HG02943 (cell line): ENCODE data around the gene DENND10.
"Not testable (repeated sequence)": the region's sequence is repeated elsewhere in the genome, so short reads cannot be mapped to it uniquely, and the experiment has no call there.

ENCODE experiments used
- ATAC-seq: cut with Tn5 transposase; IDR thresholded peaks from one replicate; pipeline ENCODE4 v1.9.1; 2021; ENCODE audit warnings: mild to moderate bottlenecking, low read depth, moderate library complexity; ENCODE audit not compliant: unreplicated experiment

The DENND10 gene

DNA sequence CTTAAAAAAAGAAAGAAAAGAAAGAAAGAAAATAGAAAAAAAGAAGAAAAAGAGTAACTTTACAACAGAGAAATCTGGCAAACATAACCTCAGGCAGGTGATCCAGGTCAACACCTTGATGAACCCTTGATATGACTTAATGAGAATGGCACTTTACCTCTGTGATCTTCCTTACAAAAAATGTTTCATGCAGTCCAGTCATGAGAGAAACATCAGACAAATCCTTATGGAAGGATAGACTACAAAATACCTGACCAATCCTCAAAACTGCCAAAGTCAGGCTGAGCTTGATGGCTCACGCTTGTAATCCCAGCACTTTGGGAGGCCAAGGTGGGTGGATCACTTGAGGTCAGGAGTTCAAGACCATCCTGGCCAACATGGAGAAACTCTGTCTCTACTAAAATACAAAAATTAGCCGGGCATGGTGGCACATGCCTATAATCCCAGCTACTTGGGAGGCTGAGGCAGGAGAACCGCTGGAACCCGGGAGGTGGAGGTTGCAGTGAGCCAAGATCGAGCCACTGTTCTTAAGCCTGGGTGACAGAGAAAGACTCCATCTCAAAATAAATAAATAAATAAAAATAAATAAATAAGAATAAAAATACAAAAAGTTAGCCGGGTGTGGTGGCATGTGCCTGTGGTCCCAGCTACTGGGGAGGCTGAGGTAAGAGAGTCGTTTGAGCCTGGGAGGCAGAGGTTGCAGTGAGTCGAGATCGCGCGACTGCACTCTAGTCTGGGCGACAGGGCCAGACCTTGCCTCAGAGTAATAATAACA is 7.1 kb upstream of the DENND10 start:
- ATAC-seq = not testable (repeated sequence)

GRCh38 chr10:119098576-119098975 is 5.3 kb upstream of the DENND10 start:
- no peak for ATAC-seq

- ATAC-seq = no peak
Observed at GRCh38 chr10:119100434-119101238, 3.3 kb upstream of the DENND10 start.

- no peak for ATAC-seq
Observed at GRCh38 chr10:119101366-119102098, 2.4 kb upstream of the DENND10 start.

- ATAC-seq = no peak
Observed at GRCh38 chr10:119103241-119103902, 541 bp upstream of the DENND10 start.

- ATAC-seq = peak; percentile 37
Observed at GRCh38 chr10:119104654-119105015, 722 bp downstream of the DENND10 start.

GRCh38 chr10:119105155-119105554 is 1.2 kb downstream of the DENND10 start:
- no peak for ATAC-seq

GRCh38 chr10:119105899-119106298 is 2.0 kb downstream of the DENND10 start:
- not testable (repeated sequence) for ATAC-seq

- not testable (repeated sequence) for ATAC-seq
Observed at GRCh38 chr10:119107106-119107505, 3.2 kb downstream of the DENND10 start.

DNA sequence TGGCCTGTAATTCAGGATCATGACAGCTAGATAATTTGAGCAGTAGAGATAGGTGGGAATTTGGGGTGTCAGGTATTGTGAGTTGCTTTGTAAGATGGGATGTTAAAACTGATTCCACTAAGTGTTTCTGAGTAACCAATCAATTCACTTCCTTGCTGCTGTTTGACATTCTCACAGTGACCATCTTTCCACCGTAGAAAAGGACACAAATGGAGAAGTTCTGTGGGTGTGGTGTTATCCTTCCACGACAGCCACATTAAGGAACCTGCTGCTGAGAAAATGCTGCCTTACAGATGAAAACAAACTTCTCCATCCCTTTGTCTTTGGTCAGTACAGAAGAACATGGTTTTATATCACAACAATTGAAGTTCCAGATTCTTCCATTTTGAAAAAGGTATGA is 3.9 kb downstream of the DENND10 start:
- not testable (repeated sequence) for ATAC-seq

- ATAC-seq = no peak
Observed at GRCh38 chr10:119112056-119112455, 8.1 kb downstream of the DENND10 start.

DNA sequence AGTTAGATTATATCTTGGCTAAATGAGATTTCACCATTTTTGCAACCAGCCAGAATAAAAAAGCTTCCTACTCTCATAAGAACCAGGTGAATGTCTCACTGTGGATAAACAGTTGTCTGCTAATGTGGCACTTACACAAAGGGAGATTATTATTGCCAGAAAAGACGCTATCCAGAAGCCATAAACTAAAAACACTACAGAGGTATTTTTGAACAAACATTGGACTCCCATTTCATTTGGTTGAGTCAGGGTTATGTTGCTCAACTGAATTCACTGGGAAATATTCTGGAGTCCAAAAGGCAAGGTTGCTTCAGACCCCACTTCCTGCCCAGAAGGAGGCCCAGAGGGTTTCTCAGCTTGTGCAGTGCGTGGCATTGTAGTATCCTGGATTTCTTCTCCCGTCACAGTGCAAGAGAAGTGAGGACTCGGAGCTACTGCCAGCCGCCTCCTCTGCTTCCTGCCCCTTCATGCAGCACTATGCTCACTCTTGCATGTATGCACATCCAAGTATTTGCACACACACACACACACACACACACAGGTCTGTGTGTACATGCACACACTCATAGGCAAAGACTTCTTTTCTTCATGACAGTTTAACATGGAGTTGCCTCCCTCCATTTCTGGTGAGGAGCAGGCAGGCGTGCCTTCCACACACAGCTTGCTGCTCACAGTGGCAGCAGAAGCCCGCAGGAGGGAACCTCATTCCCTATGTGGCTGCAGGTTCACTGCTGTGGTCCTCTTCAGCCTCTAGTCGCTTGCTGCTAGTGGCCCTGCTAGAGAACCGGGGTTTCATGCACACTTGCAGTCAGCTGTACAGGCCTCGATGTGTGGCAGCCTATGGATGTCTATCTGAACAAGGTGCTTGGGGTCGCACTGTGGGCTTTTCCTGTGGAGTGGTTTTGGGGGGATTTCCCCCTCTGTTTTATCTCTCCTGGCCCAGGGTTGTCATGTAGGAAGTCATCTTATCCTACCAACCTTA is 10.1 kb downstream of the DENND10 start:
- no peak for ATAC-seq

- ATAC-seq = no peak
Observed at GRCh38 chr10:119115926-119116325, 12.0 kb downstream of the DENND10 start.

DNA sequence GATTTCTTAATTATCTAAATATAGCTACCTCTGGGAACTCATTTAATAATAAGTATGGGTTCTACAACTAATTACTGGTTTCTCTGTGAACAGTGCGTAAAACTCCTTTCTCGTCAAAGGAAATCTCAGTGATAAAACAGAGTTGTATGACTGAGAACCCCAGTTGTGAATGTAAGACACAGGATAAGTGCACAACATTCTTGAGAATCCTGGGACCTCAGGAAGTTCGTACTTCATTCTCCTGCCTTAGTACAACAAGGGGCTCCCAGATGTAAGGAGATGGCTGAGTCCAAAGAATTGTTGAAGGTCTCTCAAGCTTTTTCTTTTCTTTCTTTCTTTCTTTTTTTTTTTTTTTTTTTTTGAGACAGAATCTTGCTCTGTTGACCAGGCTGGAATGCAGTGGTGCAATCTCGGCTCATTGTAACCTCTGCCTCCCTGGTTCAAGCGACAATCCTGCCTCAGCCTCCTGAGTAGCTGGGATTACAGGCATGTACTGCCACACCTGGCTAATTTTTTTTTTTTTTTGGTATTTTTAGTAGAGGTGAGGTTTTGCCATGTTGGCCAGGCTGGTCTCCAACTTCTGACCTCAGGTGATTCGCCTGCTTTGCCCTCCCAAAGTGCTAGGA is 12.5 kb downstream of the DENND10 start:
- no peak for ATAC-seq

- no peak for ATAC-seq
Observed at GRCh38 chr10:119118231-119118630, 14.3 kb downstream of the DENND10 start.

- no peak for ATAC-seq
Observed at GRCh38 chr10:119119400-119119799, 15.5 kb downstream of the DENND10 start.

- ATAC-seq = peak; percentile 86
Observed at GRCh38 chr10:119120413-119120867, 16.5 kb downstream of the DENND10 start.

DNA sequence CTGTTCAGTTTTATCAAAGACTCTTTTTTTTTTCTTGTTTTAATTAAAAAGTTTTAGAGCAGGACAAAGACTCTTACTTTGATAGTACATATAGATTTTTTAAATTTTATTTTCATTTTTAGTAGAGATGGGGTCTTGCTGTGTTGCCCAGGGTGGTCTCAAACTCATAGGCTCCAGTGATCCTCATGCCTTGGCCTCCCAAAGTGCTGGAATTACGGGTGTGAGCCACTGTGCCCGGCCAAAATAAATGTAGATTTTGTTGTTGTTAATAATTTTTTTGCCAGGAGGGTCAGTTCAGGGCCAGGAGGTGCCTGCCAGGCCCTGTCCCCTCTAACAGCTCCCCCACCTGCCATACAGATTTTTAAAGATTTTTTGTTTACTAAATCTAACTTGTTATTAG is 17.0 kb downstream of the DENND10 start:
- ATAC-seq = no peak

- no peak for ATAC-seq
Observed at GRCh38 chr10:119125942-119126341, 22.0 kb downstream of the DENND10 start.
